Lung (tissue), 12 donors: Measurements from ENCODE around the gene HSP90B1. TPM values are rescaled to one million over a fixed set of nuclear protein-coding genes. Genes with fewer than 3 reads are reported as not detected.

Experiments used
- ATAC-seq: fragments of 200-7000 bp; cut with Tn5 transposase; one replicate; pipeline ENCODE4 v1.9.1; 2020; ENCODE audit warnings: moderate number of reproducible peaks; ENCODE audit not compliant: insufficient read depth, low FRiP score
- DNase-seq, 3 donors: peaks; one replicate each; pipeline ENCODE4 v3.0.0-alpha.2; 2013 to 2017
- H3K27ac ChIP-seq, 2 donors: one replicate each; pipeline ENCODE4 v1.5.1; 2013; ENCODE audit warnings: mild to moderate bottlenecking in 2 of 2, moderate library complexity in 2 of 2, control low read depth in 1 of 2, inconsistent platforms in 1 of 2, low read depth in 1 of 2, low read length in 1 of 2
- H3K27me3 ChIP-seq, 3 donors: one replicate each; pipeline ENCODE4 v1.5.1; 2013; ENCODE audit warnings: low read length in 2 of 3; ENCODE audit not compliant: control insufficient read depth in 3 of 3, insufficient read depth in 3 of 3
- H3K36me3 ChIP-seq, 4 donors: one replicate each; pipeline ENCODE4 v1.5.1; 2013; ENCODE audit warnings: low read length in 4 of 4, mild to moderate bottlenecking in 1 of 4, moderate library complexity in 1 of 4; ENCODE audit not compliant: control insufficient read depth in 4 of 4, insufficient read depth in 4 of 4
- H3K4me1 ChIP-seq, 5 donors: one replicate each; pipeline ENCODE4 v1.5.1; 2013; ENCODE audit warnings: low read length in 5 of 5, mild to moderate bottlenecking in 2 of 5, moderate library complexity in 1 of 5; ENCODE audit not compliant: control insufficient read depth in 5 of 5, insufficient read depth in 5 of 5
- H3K4me3 ChIP-seq: one replicate; pipeline ENCODE4 v1.5.1; 2013; ENCODE audit warnings: mild to moderate bottlenecking, control low read depth, moderate library complexity
- H3K9ac ChIP-seq, 2 donors: one replicate each; pipeline ENCODE4 v1.5.1; 2013; ENCODE audit warnings: low read length in 2 of 2, control low read depth in 1 of 2; ENCODE audit not compliant: insufficient read depth in 1 of 2
- H3K9me3 ChIP-seq, 4 donors: one replicate each; pipeline ENCODE4 v1.5.1; 2013; ENCODE audit warnings: low read length in 3 of 4, mild to moderate bottlenecking in 1 of 4, moderate library complexity in 1 of 4; ENCODE audit not compliant: control insufficient read depth in 4 of 4, insufficient read depth in 3 of 4
- CTCF ChIP-seq: IDR thresholded peaks from 2 replicates; pipeline ENCODE4 v1.5.1; 2012; ENCODE audit warnings: mild to moderate bottlenecking; ENCODE audit errors: control extremely low read depth, extremely low read depth
- WGBS, 2 donors: extraction: QIAGEN DNeasy Blood & Tissue Kit; methylation state at CpG; one replicate each; pipeline ENCODE4 v1.1.7; 2013; 5-methylcytosine and 5-hydroxymethylcytosine counted together
- polyA plus RNA-seq, 2 donors: library from polyadenylated mRNA; stranded (reverse); fragments of 200-250 nt; gene quantifications; one replicate each; pipeline ENCODE4 v1.2.1, GENCODE V29; 2013
- total RNA-seq, 2 donors: library from RNA; depleted of rRNA in 1 of 2; stranded (reverse); fragments of >200 nt in 1 of 2; gene quantifications; one replicate each; pipeline ENCODE4 v1.2.1, GENCODE V29; 2014 to 2021
- donor health status: control.
- donor health status: control.
- donor health status: Bipolar disorder and iron deficiency.
- donor health status: healthy.
- donor health status: DM: yes; HTN: yes; CAD: no.

Gene HSP90B1
- total and polyA plus RNA-seq, 4 donors = 390 to 781 (median 628) TPM

GRCh38 chr12:103936679-103937078 is 6.5 kb downstream of the HSP90B1 start:
- Histone ChIP-seq H3K4me3 (no peak overlapping the region), H3K36me3 (peaks cover 25 to 77% (median 50%) of the 10 kb centered on the region in 4 donors)
- ATAC-seq = no peak

GRCh38 chr12:103944964-103945363 is 14.8 kb downstream of the HSP90B1 start:
- H3K4me1 ChIP-seq = no peaks in the 10 kb centered on the region
- DNase-seq (no peak), ATAC-seq (no peak)
- H3K27ac ChIP-seq = no peak overlapping the region
- WGBS, 2 donors = 75 to 78% methylated on average over 3 of the region's 3 CpGs
- H3K36me3 ChIP-seq = peaks cover 23 to 71% (median 55%) of the 10 kb centered on the region in 4 donors
- H3K9me3 ChIP-seq = no peaks in the 10 kb centered on the region
- no peak overlapping the region for H3K9ac ChIP-seq
- TF ChIP-seq CTCF = no peak
- no peak overlapping the region for H3K4me3 ChIP-seq
- H3K27me3 ChIP-seq = no peaks in the 10 kb centered on the region

More at GRCh38 chr12:103936679-103937078, 6.5 kb downstream of the HSP90B1 start:
- H3K9me3 ChIP-seq = no peaks in the 10 kb centered on the region
- peaks cover 3 to 27% (median 12%) of the 10 kb centered on the region in 5 donors for H3K4me1 ChIP-seq
- no peak for TF ChIP-seq CTCF
- H3K27ac ChIP-seq = no peak overlapping the region
- no peak for DNase-seq
- no peaks in the 10 kb centered on the region for H3K27me3 ChIP-seq
- 95 to 98% methylated on average over 3 of the region's 3 CpGs for WGBS, 2 donors
- H3K9ac ChIP-seq = no peak overlapping the region

GRCh38 chr12:103947871-103948555 is 17.8 kb downstream of the HSP90B1 start:
- H3K9me3 ChIP-seq = no peaks in the 10 kb centered on the region
- no peaks in the 10 kb centered on the region for H3K4me1 ChIP-seq
- DNase-seq (no peak), ATAC-seq (no peak)
- H3K36me3 ChIP-seq = peaks cover 29 to 66% (median 52%) of the 10 kb centered on the region in 4 donors
- no peak for TF ChIP-seq CTCF
- no peak overlapping the region for H3K9ac ChIP-seq
- WGBS, 2 donors = 86 to 93% methylated on average over 7 of the region's 7 CpGs
- no peak overlapping the region for H3K27ac ChIP-seq
- H3K4me3 ChIP-seq = no peak overlapping the region
- H3K27me3 ChIP-seq = no peaks in the 10 kb centered on the region
